WERI-Rb-1 (cell line): ENCODE measurements around the gene DOK4.
A peak's percentile ranks its signal among the peaks of the same experiment; 100 is the strongest.

Experiments
- DNase-seq: peaks from one replicate; pipeline ENCODE4 v3.0.0-alpha.2; 2020
- H3K27ac ChIP-seq: fragments of 250-450 bp; sonication (Bioruptor Pico); 2 replicates; pipeline ENCODE4 v1.5.1; 2020; ENCODE audit warnings: mild to moderate bottlenecking, moderate library complexity
- H3K27me3 ChIP-seq: fragments of 250-450 bp; sonication (Bioruptor Pico); 2 replicates; pipeline ENCODE4 v1.5.1; 2021; ENCODE audit warnings: mild to moderate bottlenecking, low read depth, moderate library complexity; ENCODE audit not compliant: insufficient read depth, severe bottlenecking
- H3K36me3 ChIP-seq: fragments of 250-450 bp; sonication (Bioruptor Pico); 2 replicates; pipeline ENCODE4 v1.5.1; 2020; ENCODE audit warnings: mild to moderate bottlenecking, moderate library complexity
- H3K4me3 ChIP-seq: 2 replicates; pipeline ENCODE4 v1.5.1; 2011; ENCODE audit warnings: low read depth, mild to moderate bottlenecking, control low read depth, low read length
- H3K9me3 ChIP-seq: fragments of 250-450 bp; sonication (Bioruptor Pico); 2 replicates; pipeline ENCODE4 v1.5.1; 2021; ENCODE audit warnings: mild to moderate bottlenecking, moderate library complexity; ENCODE audit not compliant: severe bottlenecking
- CTCF ChIP-seq: IDR thresholded peaks from 2 replicates; pipeline ENCODE4 v1.5.1; 2011; ENCODE audit warnings: low read depth, mild to moderate bottlenecking, control low read depth, inconsistent platforms, low read length

DOK4 gene

GRCh38 chr16:57479205-57479975 lies 6.9 kb downstream of the DOK4 start:
- no peak for TF ChIP-seq CTCF
- Histone ChIP-seq H3K27me3 (no peaks in the 10 kb centered on the region), H3K36me3 (peaks cover 3% of the 10 kb centered on the region), H3K9me3 (no peaks in the 10 kb centered on the region), H3K27ac (peak overlapping the region; percentile 51), H3K4me3 (peak overlapping the region; percentile 27)
- peak; percentile 81 for DNase-seq

DNA sequence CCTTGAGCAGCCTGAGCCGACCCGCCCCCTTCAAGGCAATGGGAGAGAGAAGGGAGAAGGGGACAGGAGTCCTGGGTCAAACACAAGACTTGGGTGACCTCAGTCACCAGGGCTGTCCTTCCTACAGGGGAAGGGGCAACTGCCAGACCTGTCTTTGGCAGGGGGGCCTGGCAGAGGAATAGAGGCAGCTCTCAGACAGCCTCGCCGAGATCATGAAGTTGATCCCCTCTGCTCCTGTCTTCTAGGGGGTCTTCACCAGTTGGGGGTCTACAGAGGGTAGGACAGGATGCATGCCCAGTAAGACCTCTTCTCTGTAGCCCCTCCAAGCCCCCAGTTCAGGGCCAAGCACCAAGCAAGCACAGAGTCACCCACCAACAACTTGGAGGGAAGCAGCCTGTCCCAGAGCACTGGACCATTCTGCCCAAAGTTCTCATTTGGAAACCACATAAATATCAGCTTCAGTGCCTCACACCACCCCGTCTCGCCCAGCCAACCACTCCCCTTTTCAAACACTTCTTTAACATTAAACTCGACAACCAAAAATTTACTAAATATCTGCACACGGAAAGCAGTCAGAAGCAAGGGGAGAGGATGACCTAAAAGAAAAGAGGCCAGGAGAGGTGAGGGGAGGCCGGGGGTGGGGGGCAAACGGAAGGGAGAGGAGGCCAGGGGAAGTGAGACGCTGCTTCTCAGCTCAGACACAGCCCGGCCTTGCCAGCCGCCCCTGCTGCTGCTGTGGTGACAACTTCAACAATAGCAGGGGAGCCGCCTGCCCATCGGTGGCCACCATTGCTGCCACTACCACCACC lies 7.7 kb downstream of the DOK4 start:
- Histone ChIP-seq H3K9me3 (no peaks in the 10 kb centered on the region), H3K27ac (no peak overlapping the region), H3K4me3 (no peak overlapping the region), H3K36me3 (peaks cover 11% of the 10 kb centered on the region), H3K27me3 (no peaks in the 10 kb centered on the region)
- no peak for DNase-seq
- TF ChIP-seq CTCF, result no peak

DNA sequence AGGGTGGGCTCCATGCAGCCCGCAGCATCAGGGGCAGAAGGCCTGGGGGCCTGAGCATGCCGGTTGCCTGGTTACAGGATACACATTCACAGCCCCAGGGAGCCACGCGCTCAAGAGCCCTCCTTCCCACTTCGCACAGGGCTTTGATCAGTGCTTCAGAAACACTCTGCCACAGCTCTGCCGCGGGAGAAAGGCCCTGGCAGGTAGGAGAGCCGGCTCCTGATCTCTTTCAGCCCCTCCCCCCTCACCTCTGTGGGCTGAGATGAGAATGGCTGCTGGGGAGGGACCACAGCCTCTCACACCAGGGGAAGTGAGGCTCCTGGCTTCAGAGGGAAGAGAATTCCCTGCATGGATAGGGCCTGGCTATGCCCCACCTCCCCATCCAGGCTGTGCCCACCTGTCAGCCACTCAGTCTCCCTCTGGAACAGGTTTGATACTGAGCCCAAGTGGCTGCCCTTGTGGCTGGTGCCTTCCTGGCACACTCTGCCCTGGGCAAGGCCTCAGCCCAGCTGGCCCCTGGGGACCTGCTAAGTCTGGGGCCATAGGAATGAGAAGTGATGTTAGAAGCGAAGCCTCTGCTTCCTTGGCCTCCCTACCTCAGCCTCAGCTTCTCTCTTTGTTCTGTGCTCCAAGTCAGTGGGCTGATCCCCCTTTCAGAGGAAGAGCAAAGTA lies 8.6 kb downstream of the DOK4 start:
- no peak for DNase-seq
- no peaks in the 10 kb centered on the region for H3K9me3 ChIP-seq
- TF ChIP-seq CTCF, result no peak
- peaks cover 18% of the 10 kb centered on the region for H3K36me3 ChIP-seq
- no peaks in the 10 kb centered on the region for H3K27me3 ChIP-seq
- H3K4me3 ChIP-seq, result no peak overlapping the region
- H3K27ac ChIP-seq, result no peak overlapping the region

GRCh38 chr16:57476546-57477410 lies 9.5 kb downstream of the DOK4 start:
- Histone ChIP-seq H3K36me3 (peaks cover 27% of the 10 kb centered on the region), H3K27ac (no peak overlapping the region), H3K4me3 (no peak overlapping the region), H3K9me3 (no peaks in the 10 kb centered on the region), H3K27me3 (no peaks in the 10 kb centered on the region)
- no peak for TF ChIP-seq CTCF
- DNase-seq, result no peak

GRCh38 chr16:57475711-57476339 lies 10.5 kb downstream of the DOK4 start:
- H3K4me3 ChIP-seq, result no peak overlapping the region

More at GRCh38 chr16:57475711-57476339, 10.5 kb downstream of the DOK4 start:
- Histone ChIP-seq H3K27me3 (no peaks in the 10 kb centered on the region), H3K9me3 (no peaks in the 10 kb centered on the region), H3K36me3 (peaks cover 34% of the 10 kb centered on the region), H3K27ac (no peak overlapping the region)
- peak; percentile 72 for DNase-seq
- TF ChIP-seq CTCF, result peak; percentile 82
